GM10248 (cell line): Measurements from ENCODE around the gene FTHL17.
A peak's percentile ranks its signal among the peaks of the same experiment; 100 is the strongest.

Experiments used
- CTCF ChIA-PET: fragments of 300-600 bp; sonication (Branson Sonifier 250); formaldehyde crosslinking; extraction: SDS; loops from one replicate; lab custom pipeline; 2021; ENCODE audit warnings: antibody characterized with exemption; lab: Yijun Ruan, JAX
- POLR2A ChIA-PET: fragments of 350-650 bp; sonication (Branson Sonifier 250); formaldehyde crosslinking; extraction: SDS; loops from one replicate; lab custom pipeline; 2020; ENCODE audit warnings: antibody characterized with exemption; lab: Yijun Ruan, JAX
- DNase-seq: peaks from one replicate; pipeline ENCODE4 v3.0.0; 2012; ENCODE audit errors: extremely low spot score
- CTCF ChIP-seq: IDR thresholded peaks from 2 replicates; pipeline ENCODE4 v1.5.1; 2012; ENCODE audit warnings: mild to moderate bottlenecking, low read depth; ENCODE audit errors: extremely low read depth, missing control alignments, control extremely low read depth

Gene FTHL17

GRCh38 chrX:31036895-31037294 is 34.9 kb downstream of the FTHL17 start:
- peak; percentile 24 for DNase-seq
- ChIA-PET CTCF (interaction anchor here (0.7 to 9.5 kb wide), 26 partner anchors 9 to 620 kb away, joined by 3 to 155 read pairs (median 4); no protein-coding TSS in a partner anchor), POLR2A (no interaction called here)
- peak; percentile 65 for TF ChIP-seq CTCF

- CTCF ChIA-PET = interaction anchor here (2.0 kb wide), 1 partner anchor 12 kb away, joined by 5 read pairs; no protein-coding TSS in a partner anchor
- DNase-seq = no peak
- POLR2A ChIA-PET = no interaction called here
- TF ChIP-seq CTCF = no peak
Measured at GRCh38 chrX:31027351-31027750, 44.5 kb downstream of the FTHL17 start.

- ChIA-PET POLR2A (no interaction called here), CTCF (no interaction called here)
- no peak for DNase-seq
- TF ChIP-seq CTCF = no peak
Measured at GRCh38 chrX:31024866-31025265, 47.0 kb downstream of the FTHL17 start.

- ChIA-PET POLR2A (no interaction called here), CTCF (no interaction called here)
- DNase-seq = no peak
- TF ChIP-seq CTCF = no peak
Measured at GRCh38 chrX:31021537-31021936, 50.3 kb downstream of the FTHL17 start.
